ENCODE measurements around the gene PCNX1. TPM values are rescaled to one million over a fixed set of nuclear protein-coding genes. Genes with fewer than 3 reads are reported as not detected.

The PCNX1 gene
- total RNA-seq, 1 donor from 2014 or later = 56.0 TPM

DNA sequence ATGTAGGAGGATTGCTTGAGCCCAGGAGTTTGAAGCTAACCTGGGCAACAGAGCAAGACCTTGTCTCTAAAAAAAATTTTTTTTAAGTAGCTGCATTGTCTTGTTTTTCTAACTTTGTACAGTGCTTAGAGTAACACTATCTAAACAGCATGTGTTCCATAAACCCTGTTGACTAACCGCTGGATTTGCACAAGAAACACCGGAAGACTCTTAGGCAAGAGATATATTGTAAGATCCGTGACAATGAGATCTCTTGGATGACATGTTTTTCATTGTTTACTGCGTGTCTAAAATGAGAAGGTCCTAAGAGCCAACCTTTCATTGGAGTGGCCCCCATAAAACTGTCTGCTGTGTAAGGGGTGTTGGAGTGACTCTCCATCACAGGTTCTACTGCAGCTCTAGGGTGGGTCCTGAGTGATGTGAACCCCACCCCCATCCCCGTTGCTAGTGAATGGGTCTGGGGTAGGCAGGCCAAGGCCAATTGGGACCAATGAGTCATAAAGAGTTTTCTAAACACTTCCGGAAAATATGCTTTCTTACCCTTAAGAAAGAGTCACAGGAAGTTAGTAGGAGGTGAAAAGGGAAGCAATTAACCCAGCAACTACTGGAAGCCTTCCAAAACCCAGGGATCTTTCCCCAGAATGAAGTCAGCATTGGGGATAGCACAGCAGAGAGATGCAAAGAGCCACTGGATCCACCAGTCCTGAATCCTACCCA lies 24.3 kb upstream of the PCNX1 start:
- Mint-ChIP-seq H3K9me3 (peaks cover 4% of the 10 kb centered on the region), H3K27me3 (no peaks in the 10 kb centered on the region), H3K4me3 (peak overlapping the region; percentile 40), H3K27ac (peak overlapping the region; percentile 45), H3K36me3 (ENCODE audit: low read depth) (peaks cover 2% of the 10 kb centered on the region), H3K4me1 (peaks cover 64% of the 10 kb centered on the region)
- peak; percentile 70 for DNase-seq
- intact Hi-C loops (cut with micrococcal nuclease) = loop anchor here (10.0 kb wide), 2 partner anchors 442 to 672 kb away; partner anchors contain the start of gene SIPA1L1

DNA sequence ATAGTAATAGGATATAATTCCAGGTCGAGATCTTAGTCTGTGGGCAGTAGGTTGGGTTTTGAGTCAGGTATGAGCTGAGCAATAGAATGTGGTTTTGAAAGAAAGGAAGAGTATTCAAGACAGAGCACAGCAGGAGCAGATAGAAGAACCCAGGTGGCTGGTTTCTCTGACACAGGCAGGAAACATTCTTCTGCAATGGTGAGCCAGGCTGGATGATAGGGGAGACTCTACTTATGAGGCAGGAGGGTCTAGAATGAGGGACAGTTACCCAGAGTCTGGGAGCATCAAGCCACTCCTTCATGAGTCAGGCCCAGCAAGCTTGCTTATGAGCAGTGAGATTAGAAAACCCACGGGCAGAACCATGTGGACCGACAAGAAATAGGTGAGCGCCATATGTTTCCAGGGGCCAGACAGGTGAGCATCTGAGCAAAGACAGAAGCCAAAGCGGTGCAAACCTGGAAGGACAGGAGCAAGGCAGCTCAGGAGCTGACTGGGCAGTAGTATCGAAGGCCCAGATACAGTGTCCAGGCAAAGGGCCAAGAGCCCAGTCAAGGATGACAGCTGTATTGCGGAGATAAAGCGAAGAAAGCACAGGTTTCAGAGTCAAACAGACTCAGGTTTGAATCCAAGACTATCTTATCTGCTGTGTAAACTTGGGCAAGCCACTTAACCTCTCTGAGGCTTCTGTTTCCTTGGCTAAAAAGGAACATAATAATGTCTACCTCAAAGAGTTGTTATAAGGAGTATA lies 22.5 kb upstream of the PCNX1 start:
- Mint-ChIP-seq H3K36me3 (ENCODE audit: low read depth) (peaks cover 2% of the 10 kb centered on the region), H3K27ac (peak overlapping the region; percentile 81), H3K4me3 (peak overlapping the region; percentile 65), H3K9me3 (peaks cover 4% of the 10 kb centered on the region), H3K27me3 (no peaks in the 10 kb centered on the region), H3K4me1 (peaks cover 80% of the 10 kb centered on the region)
- DNase-seq = peak; percentile 74
- intact Hi-C loops (cut with micrococcal nuclease) = loop anchor here (1.0 to 10.0 kb wide), 6 partner anchors 10 to 670 kb away; partner anchors contain the start of gene SIPA1L1

- intact Hi-C loops (cut with micrococcal nuclease) = loop anchor here (1.0 to 10.0 kb wide), 8 partner anchors 9 to 669 kb away; partner anchors contain the start of genes PCNX1 and SIPA1L1
- Mint-ChIP-seq H3K4me1 (peaks cover 84% of the 10 kb centered on the region), H3K27me3 (no peaks in the 10 kb centered on the region), H3K4me3 (peak overlapping the region; percentile 26), H3K36me3 (ENCODE audit: low read depth) (peaks cover 2% of the 10 kb centered on the region), H3K27ac (peak overlapping the region; percentile 93), H3K9me3 (peaks cover 4% of the 10 kb centered on the region)
- no peak for DNase-seq
Measured at GRCh38 chr14:70885343-70886022, 21.8 kb upstream of the PCNX1 start.

GRCh38 chr14:70886421-70887206 lies 20.6 kb upstream of the PCNX1 start:
- DNase-seq = peak; percentile 89
- Mint-ChIP-seq H3K9me3 (peaks cover 4% of the 10 kb centered on the region), H3K4me3 (peak overlapping the region; percentile 76), H3K4me1 (peaks cover 82% of the 10 kb centered on the region), H3K27me3 (no peaks in the 10 kb centered on the region), H3K36me3 (ENCODE audit: low read depth) (peaks cover 2% of the 10 kb centered on the region), H3K27ac (peak overlapping the region; percentile 93)
- intact Hi-C loops (cut with micrococcal nuclease) = loop anchor here (1.0 to 10.0 kb wide), 6 partner anchors 16 to 668 kb away; partner anchors contain the start of genes PCNX1 and SIPA1L1

- peak overlapping the region; percentile 76 for H3K4me3 Mint-ChIP-seq
- H3K9me3 Mint-ChIP-seq = peaks cover 4% of the 10 kb centered on the region
- no peaks in the 10 kb centered on the region for H3K27me3 Mint-ChIP-seq
- peaks cover 80% of the 10 kb centered on the region for H3K4me1 Mint-ChIP-seq
- H3K36me3 Mint-ChIP-seq (ENCODE audit: low read depth) = peaks cover 1% of the 10 kb centered on the region
- DNase-seq = no peak
- H3K27ac Mint-ChIP-seq = peak overlapping the region; percentile 93
- intact Hi-C loops (cut with micrococcal nuclease) = loop anchor here (1.0 to 10.0 kb wide), 6 partner anchors 15 to 668 kb away; partner anchors contain the start of genes PCNX1 and SIPA1L1
Measured at GRCh38 chr14:70887207-70887681, 20.0 kb upstream of the PCNX1 start.

GRCh38 chr14:70887737-70888499 lies 19.3 kb upstream of the PCNX1 start:
- no peaks in the 10 kb centered on the region for H3K36me3 Mint-ChIP-seq (ENCODE audit: low read depth)
- intact Hi-C loops (cut with micrococcal nuclease) = loop anchor here (1.0 to 10.0 kb wide), 6 partner anchors 14 to 667 kb away; partner anchors contain the start of genes PCNX1 and SIPA1L1

GRCh38 chr14:70888681-70889175 lies 18.5 kb upstream of the PCNX1 start:
- no peak overlapping the region for H3K4me3 Mint-ChIP-seq
- H3K27ac Mint-ChIP-seq = peak overlapping the region; percentile 17
- H3K27me3 Mint-ChIP-seq = no peaks in the 10 kb centered on the region
- peaks cover 79% of the 10 kb centered on the region for H3K4me1 Mint-ChIP-seq
- intact Hi-C loops (cut with micrococcal nuclease) = loop anchor here (5.0 to 10.0 kb wide), 3 partner anchors 34 to 666 kb away; partner anchors contain the start of gene SIPA1L1
- H3K9me3 Mint-ChIP-seq = no peaks in the 10 kb centered on the region
- peak; percentile 68 for DNase-seq
- H3K36me3 Mint-ChIP-seq (ENCODE audit: low read depth) = no peaks in the 10 kb centered on the region

More at GRCh38 chr14:70887737-70888499, 19.3 kb upstream of the PCNX1 start:
- Mint-ChIP-seq H3K4me1 (peaks cover 79% of the 10 kb centered on the region), H3K27ac (peak overlapping the region; percentile 93), H3K9me3 (peaks cover 2% of the 10 kb centered on the region), H3K4me3 (peak overlapping the region; percentile 76), H3K27me3 (no peaks in the 10 kb centered on the region)
- no peak for DNase-seq

- intact Hi-C loops (cut with micrococcal nuclease) = loop anchor here (5.0 to 10.0 kb wide), 3 partner anchors 33 to 665 kb away; partner anchors contain the start of gene SIPA1L1
- Mint-ChIP-seq H3K27ac (peak overlapping the region; percentile 42), H3K4me1 (peaks cover 80% of the 10 kb centered on the region), H3K4me3 (no peak overlapping the region), H3K27me3 (no peaks in the 10 kb centered on the region), H3K36me3 (ENCODE audit: low read depth) (no peaks in the 10 kb centered on the region), H3K9me3 (no peaks in the 10 kb centered on the region)
- no peak for DNase-seq
Measured at GRCh38 chr14:70889555-70889954, 17.7 kb upstream of the PCNX1 start.

GRCh38 chr14:70890826-70891659 lies 16.2 kb upstream of the PCNX1 start:
- no peak overlapping the region for H3K4me3 Mint-ChIP-seq
- H3K27me3 Mint-ChIP-seq = no peaks in the 10 kb centered on the region
- no peak overlapping the region for H3K27ac Mint-ChIP-seq
- peaks cover 78% of the 10 kb centered on the region for H3K4me1 Mint-ChIP-seq
- no peaks in the 10 kb centered on the region for H3K36me3 Mint-ChIP-seq (ENCODE audit: low read depth)
- DNase-seq = no peak
- intact Hi-C loops (cut with micrococcal nuclease) = no loop called here
- no peaks in the 10 kb centered on the region for H3K9me3 Mint-ChIP-seq

GRCh38 chr14:70891737-70892136 lies 15.5 kb upstream of the PCNX1 start:
- H3K4me3 Mint-ChIP-seq = no peak overlapping the region
- no peaks in the 10 kb centered on the region for H3K36me3 Mint-ChIP-seq (ENCODE audit: low read depth)
- no peaks in the 10 kb centered on the region for H3K27me3 Mint-ChIP-seq
- DNase-seq = no peak
- H3K27ac Mint-ChIP-seq = no peak overlapping the region
- H3K4me1 Mint-ChIP-seq = peaks cover 74% of the 10 kb centered on the region
- intact Hi-C loops (cut with micrococcal nuclease) = no loop called here
- peaks cover 4% of the 10 kb centered on the region for H3K9me3 Mint-ChIP-seq

DNA sequence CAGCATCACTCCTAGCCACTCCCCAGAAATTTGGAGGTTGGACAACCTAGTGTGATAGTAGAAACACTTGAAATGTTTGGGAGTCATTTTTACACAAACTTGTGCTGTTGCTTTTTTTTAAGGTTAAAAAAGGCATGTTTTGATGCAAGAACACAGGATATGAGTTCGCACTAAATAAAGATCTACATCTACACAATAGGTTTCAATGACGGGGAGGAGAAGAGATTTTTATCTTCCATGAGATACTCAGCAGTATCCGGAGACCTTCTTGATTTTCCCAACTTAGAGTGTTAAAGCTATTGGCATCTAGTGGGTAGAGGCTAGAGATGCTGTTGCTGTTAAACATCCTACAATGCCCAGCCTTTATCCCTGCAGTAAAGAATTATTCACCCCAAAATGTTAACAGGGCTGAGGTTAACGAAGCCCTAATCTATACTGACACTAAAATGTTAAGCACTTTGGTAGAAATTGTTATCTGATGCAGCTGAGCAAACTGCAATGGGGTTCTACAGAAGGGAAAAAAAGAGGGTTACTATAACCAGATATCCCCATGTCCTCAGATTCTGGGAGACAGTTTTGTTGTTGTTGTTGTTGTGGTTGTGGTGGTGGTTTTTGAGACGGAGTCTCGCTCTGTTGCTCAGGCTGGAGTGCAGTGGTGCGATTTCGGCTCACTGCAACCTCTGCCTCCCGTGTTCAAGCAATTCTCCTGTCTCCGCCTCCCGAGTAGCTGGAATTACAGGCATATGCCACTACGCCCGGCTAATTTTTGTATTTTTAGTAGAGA lies 14.0 kb upstream of the PCNX1 start:
- peak; percentile 70 for DNase-seq
- Mint-ChIP-seq H3K4me1 (peaks cover 71% of the 10 kb centered on the region), H3K9me3 (peaks cover 4% of the 10 kb centered on the region), H3K27ac (peak overlapping the region; percentile 87), H3K4me3 (peak overlapping the region; percentile 44), H3K27me3 (no peaks in the 10 kb centered on the region), H3K36me3 (ENCODE audit: low read depth) (no peaks in the 10 kb centered on the region)
- intact Hi-C loops (cut with micrococcal nuclease) = no loop called here

Measured in activated CD4-positive, alpha-beta T cell treated with anti-CD3 and anti-CD28 coated beads, Interleukin-2, amount 10 ng/mL, durations not matched to agents 24 days and 14 days (primary cell).